Fibroblast of the conjunctiva (primary cell): ENCODE data around the gene ZFR.
"Not testable (repeated sequence)": the region's sequence is repeated elsewhere in the genome, so short reads cannot be mapped to it uniquely, and the experiment has no call there.

Experiments
- DNase-seq: peaks from one replicate; pipeline ENCODE4 v3.0.0-alpha.2; 2010; ENCODE audit warnings: low read depth

The ZFR gene

GRCh38 chr5:32444431-32445286, at the start of gene ZFR:
Gene ZFR, minus strand, starts transcription at chr5:32444740. Its CDS starts 82 bp downstream, at chr5:32444658.
- DNase-seq: peak; percentile 86

DNA sequence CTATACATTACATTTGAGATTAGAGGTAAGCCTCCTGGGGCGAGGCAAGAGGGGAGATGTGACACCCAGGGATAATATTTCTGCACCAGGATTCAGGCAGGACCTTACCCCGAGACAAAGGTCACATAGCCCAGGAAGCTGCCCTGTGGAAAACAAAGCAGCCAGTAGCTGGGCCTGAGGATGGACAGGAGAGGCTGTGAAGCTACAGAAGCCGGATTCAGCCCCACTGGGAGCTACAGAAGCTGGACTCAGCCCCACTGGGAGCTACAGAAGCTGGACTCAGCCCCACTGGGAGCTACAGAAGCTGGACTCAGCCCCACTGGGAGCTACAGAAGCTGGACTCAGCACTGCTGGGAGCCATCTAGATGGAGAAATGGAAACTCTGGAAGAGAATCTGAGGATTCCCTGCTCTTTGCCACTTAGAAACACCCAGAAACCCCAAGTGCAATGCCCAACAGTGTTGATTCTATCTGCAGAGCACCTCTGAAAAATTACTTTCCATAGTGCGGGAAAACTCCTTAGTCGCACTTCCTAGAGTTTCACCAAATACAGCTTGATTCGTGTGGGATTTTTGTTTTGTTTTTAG, 46.5 kb upstream of the ZFR start:
- no peak for DNase-seq

- peak; percentile 90 for DNase-seq
Observed at GRCh38 chr5:32489791-32490562, 45.4 kb upstream of the ZFR start.

GRCh38 chr5:32487424-32487823, 42.9 kb upstream of the ZFR start:
- DNase-seq: no peak

DNA sequence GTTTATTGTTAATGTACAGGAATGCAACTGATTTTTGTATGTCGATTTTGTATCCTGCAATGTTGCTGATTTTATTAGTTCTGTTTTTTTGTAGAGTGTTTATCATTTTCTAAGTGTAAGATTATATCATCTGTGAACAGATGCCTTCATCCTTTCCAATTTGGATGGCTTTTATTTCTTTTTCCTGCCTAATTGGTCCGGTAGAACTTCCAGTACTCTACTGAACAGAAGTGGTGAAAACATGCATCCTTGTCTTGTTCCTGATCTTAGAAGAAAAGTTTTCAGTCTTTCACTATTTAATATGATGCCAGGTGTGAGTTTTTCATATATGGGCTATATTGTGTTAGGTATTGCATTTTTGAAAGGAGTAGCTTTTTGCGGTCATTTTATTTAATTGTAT, 42.5 kb upstream of the ZFR start:
- no peak for DNase-seq

- DNase-seq: no peak
Observed at GRCh38 chr5:32482193-32482592, 37.7 kb upstream of the ZFR start.

GRCh38 chr5:32479096-32479495, 34.6 kb upstream of the ZFR start:
- no peak for DNase-seq

DNA sequence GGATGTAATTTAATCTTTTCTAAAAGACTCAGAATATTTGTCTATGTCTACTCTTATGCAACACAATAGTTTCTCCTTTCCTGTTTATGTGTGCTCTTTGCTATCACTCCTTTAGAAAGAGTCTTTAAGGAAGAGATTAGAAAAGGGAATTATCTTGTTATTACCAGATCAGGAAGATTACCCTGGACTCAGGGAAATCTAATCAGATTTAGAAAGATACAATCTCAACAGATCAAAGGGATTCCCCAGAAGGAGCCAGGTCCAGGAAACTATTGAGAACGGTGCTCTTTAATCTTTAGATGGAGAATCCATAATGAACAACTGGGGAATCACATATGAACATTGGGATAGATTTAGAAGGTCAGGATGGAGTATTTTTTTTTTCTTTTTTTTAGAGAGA, 32.4 kb upstream of the ZFR start:
- DNase-seq: no peak

DNA sequence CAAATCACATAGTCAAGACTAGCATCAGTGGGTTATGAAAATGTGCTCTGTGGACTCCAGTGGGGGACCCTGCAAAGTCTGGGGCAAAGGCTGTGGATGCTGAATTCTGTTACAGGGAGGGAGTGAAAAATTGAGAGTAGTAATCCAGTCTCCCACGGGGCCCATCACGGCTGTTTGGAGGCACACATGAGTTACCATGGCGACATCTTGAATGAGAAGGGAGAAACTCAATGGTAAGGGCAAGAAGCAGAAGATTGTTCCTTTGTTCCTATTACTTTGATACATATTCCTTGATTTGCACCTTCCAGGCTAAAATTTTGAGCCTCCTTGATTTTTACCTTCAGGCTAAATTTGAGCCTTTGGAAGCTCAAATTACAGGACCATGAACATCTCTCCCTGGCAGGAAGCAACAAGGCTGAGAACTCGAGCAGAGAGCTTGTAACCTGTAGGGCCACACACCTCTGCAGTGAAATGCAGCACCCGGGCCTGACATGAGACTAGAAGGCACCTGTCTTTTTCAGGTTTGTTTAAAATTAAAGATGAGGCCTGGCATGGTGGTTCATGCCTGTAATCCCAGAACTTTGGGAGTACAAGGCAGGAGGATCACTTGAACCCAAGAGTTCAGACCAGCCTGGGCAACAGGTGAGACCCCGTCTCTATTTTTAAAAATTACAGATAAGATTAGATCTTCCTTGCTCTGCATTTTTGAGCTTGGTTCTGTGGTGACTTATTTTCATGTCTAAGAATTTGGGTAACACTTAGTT, 31.0 kb upstream of the ZFR start:
- DNase-seq: no peak

GRCh38 chr5:32474209-32474854, 29.8 kb upstream of the ZFR start:
- no peak for DNase-seq

DNA sequence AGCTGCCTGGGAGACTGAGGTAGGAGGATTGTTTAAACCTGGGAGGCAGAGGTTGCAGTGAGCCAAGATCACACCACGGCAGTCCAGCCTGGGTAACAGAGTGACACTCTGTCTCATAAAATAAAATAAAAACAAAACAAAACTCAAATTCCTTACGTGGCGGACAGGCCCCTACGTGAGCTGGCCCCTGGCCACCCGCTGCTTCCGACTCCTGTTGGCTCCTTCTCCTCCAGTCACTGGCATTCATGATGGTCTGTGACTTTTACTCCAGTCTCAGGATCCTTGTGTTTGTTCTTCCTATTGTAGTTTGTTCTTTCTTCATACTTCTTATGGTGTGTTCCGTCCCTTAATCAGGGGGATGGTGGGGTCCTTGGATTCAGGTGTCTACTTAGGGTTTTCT, 28.5 kb upstream of the ZFR start:
- DNase-seq: no peak

DNA sequence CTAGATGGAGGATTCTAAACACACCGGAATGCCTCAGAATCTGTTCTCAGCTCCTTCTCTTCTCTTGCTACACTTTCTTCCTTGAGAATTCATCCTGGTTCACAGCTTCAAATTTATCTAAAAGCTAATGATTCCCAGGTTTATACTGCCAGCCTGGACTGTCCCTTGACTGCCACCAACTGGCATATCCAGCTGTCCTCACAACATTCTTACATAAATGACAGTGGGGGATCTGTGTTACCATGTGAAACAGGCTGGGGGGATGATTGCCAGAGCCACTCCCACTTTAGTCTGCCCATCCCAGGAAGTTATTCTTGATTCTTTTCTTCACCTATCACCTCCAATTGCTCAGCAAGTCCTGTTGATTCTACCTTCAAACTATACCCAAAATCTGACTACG, 27.2 kb upstream of the ZFR start:
- DNase-seq: no peak

GRCh38 chr5:32465076-32465475, 20.5 kb upstream of the ZFR start:
- DNase-seq: no peak

DNA sequence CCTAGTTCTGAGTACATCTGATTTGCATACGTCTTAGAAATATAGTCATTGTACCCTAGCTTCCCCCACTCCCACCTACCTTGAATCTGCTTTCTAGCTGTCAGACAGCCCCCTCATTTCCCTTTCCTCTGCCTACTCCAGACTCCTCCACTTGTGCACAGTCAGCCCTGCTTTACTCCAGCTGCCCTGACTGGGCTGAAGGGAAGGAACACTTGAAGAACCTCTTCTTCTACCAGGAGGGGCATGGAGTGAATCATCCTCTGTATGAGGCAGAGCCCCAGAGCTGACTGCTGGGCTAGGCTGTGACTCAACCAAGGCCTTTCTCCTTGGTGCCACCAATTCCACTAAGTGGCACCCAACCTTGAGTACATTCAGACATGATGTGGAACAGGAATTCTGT, 18.1 kb upstream of the ZFR start:
- DNase-seq: no peak

DNA sequence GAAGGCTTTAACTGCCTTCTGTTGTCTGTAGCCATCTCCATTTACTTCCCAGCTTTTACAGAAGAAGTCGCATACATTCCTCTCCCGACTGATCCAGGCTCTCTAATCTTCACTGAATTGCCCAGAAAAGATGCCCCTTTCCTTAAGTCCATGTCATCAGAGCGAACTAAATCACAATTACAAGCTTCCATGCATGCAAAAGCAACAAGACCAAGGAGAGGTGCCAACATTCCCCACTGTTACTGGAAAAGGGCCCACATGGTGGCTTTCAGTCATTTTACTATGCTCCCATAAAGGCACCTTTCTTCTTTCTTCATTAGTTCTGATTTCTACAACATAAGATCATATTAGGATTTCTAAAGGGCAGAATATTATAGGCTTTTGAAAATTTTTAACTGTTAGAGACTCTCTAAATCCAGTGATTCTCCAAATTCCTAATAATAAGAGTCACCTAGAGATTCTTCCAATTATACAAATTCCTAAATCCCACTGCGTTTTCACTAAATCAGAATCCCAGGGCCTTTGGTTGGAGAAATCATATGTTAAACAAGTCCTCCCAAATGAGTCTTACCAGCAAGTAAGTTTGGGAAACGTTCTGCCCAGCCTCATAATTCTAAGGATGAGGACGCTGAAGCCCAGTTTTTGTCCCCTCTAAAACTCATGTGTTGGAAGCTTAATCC, 17.0 kb upstream of the ZFR start:
- DNase-seq: no peak

GRCh38 chr5:32460702-32461101, 16.2 kb upstream of the ZFR start:
- no peak for DNase-seq

DNA sequence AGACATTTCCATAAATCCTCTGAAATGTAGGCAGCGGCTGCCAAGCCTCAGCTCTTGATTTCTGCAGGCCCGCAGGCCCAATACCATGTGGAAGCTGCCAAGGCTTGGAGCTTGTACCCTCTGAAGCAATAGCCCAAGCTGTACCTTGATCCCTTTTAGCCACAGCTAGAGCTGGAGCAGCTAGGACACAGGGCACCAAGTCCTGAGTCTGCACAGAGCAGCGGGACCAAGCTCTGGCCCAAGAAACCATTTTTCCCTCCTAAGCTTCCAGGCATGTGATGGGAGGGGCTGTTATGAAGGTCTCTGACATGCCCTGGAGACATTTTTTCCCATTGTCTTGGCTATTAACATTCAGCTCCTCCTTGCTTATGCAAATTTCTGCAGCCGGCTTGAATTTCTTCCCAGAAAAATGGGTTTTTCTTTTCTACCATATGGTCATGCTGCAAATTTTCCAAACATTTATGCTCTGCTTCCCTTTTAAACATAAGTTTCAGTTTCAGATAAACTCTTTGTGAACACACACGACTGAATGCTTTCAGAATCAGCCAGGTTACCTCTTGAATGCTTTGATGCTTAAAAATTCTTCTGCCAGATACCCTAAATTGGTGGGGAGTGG, 14.4 kb upstream of the ZFR start:
- DNase-seq: no peak

DNA sequence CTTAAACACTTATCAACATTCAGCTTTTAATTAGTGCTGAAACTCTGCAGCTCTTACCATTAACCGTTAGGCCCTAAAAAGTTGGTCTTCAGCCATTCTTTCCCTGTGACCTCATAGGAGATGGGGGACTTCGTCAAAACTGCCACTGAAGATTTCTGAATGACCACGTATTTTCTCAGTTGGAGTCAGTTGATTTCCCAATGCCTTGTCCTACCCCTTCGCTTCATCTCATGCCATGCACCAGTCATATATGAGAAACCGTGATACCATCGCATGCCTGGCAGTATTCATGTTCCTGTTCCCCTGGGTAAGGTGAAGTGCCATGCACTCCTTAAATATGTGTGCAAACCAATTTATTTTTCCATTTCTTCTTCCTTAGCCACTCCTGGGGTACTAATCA, 10.8 kb upstream of the ZFR start:
- DNase-seq: no peak

- no peak for DNase-seq
Observed at GRCh38 chr5:32454821-32455220, 10.3 kb upstream of the ZFR start.

- no peak for DNase-seq
Observed at GRCh38 chr5:32453916-32454315, 9.4 kb upstream of the ZFR start.

DNA sequence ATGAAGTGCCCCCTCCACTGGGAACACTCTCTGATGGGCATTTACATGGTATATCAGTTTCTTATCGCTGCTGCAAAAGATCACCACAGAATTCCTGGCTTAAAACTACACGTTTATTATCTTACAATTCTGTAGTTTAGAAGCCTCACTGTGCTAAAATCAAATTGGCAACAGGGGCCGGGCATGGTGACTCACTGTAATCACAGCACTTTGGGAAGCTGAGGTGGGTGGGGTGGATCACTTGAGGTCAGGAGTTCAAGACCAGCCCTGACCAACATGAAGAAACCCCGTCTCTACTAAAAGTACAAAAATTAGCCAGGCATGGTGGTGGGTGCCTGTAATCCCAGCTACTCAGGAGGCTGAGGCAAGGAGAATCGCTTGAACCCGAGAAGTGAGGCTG, 7.8 kb upstream of the ZFR start:
- DNase-seq: not testable (repeated sequence)
